Kidney epithelial cell (primary cell): ENCODE results near the gene ZWILCH. TPM values are rescaled to one million over a fixed set of nuclear protein-coding genes. Genes with fewer than 3 reads are reported as not detected.

Source experiments
- DNase-seq: peaks from one replicate; pipeline ENCODE4 v3.0.0-alpha.2; 2010; ENCODE audit warnings: low read depth
- H3K27me3 ChIP-seq: 2 replicates; pipeline ENCODE4 v1.6.0; 2011; ENCODE audit warnings: low read length; ENCODE audit not compliant: control insufficient read depth, insufficient read depth
- H3K36me3 ChIP-seq: 2 replicates; pipeline ENCODE4 v1.5.1; 2011; ENCODE audit warnings: low read length; ENCODE audit not compliant: control insufficient read depth, insufficient read depth
- H3K4me3 ChIP-seq: 2 replicates; pipeline ENCODE4 v1.5.1; 2011; ENCODE audit warnings: low read depth, mild to moderate bottlenecking, control low read depth, low read length
- total RNA-seq: library from RNA; depleted of rRNA; stranded (reverse); fragments of >200 nt; gene quantifications from 2 replicates; pipeline ENCODE4 v1.2.3, GENCODE V29; 2015
- TF ChIP-seq, protein P1 (sequence below): IDR thresholded peaks from 2 replicates; pipeline ENCODE4 v1.5.1; 2011; ENCODE audit warnings: mild to moderate bottlenecking, moderate library complexity, low read length, control low read depth, inconsistent platforms; ENCODE audit not compliant: insufficient read depth, poor library complexity, severe bottlenecking

ZWILCH gene
- total RNA-seq, 1 donor from 2014 or later = 11.6 TPM

- Histone ChIP-seq H3K36me3 (no peaks in the 10 kb centered on the region), H3K4me3 (peak overlapping the region; percentile 90), H3K27me3 (no peaks in the 10 kb centered on the region)
- TF ChIP-seq, protein P1, sequence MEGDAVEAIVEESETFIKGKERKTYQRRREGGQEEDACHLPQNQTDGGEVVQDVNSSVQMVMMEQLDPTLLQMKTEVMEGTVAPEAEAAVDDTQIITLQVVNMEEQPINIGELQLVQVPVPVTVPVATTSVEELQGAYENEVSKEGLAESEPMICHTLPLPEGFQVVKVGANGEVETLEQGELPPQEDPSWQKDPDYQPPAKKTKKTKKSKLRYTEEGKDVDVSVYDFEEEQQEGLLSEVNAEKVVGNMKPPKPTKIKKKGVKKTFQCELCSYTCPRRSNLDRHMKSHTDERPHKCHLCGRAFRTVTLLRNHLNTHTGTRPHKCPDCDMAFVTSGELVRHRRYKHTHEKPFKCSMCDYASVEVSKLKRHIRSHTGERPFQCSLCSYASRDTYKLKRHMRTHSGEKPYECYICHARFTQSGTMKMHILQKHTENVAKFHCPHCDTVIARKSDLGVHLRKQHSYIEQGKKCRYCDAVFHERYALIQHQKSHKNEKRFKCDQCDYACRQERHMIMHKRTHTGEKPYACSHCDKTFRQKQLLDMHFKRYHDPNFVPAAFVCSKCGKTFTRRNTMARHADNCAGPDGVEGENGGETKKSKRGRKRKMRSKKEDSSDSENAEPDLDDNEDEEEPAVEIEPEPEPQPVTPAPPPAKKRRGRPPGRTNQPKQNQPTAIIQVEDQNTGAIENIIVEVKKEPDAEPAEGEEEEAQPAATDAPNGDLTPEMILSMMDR = no peak
- DNase-seq = no peak
These were observed 295 bp downstream of the ZWILCH start for GRCh38 chr15:66505430-66505811.

GRCh38 chr15:66505818-66506217 is 692 bp downstream of the ZWILCH start:
- TF ChIP-seq, protein P1 = no peak

DNA sequence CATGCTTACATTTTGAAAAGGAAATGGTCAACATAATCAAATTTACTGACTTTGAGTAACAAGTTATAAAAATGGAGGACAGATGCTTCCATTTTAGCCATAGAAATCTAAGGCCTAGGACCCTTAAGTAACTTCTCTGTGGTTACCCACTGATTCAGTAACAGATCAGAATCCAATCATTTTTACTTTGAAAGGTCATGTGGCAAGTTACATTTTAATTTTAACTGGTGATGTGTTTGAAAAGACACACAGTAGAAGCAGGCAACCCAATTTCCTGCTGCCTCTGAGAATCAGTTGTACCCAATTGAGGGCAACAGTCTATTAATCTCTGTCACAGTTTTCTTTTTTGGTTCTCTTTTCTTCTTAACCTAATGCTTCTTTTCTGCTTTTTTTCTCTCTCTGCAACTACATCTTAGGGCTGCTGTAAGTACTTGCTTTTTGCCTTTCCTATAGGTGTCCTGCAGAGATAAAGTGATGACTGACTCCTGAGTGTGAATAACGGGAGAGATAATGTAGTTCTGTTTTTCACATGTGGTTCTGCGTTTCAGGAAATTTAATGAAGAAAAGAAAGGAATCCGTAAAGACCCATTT is 3.3 kb downstream of the ZWILCH start:
- DNase-seq = no peak

More at GRCh38 chr15:66505818-66506217, 692 bp downstream of the ZWILCH start:
- Histone ChIP-seq H3K27me3 (no peaks in the 10 kb centered on the region), H3K36me3 (no peaks in the 10 kb centered on the region), H3K4me3 (peak overlapping the region; percentile 90)
- DNase-seq = no peak

DNA sequence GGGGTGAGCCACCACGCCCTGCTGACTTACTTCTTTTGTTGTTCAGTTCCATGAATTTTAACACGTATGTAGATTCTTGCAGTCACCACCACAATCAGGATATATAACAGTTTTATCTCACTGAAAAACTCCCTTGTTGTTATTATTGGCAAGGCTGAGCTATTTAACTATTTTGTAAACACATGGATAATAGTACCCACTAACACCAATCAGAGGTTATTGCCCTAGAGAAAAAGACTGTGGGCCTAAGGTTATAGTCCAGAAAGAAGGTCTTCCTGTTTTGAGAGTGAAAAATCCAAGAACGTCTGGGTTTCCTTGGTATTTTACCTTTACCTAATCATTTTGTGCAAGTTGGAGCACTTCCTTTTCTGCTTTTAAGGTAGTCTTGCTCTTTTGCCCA is 9.5 kb downstream of the ZWILCH start:
- Histone ChIP-seq H3K4me3 (no peak overlapping the region), H3K27me3 (no peaks in the 10 kb centered on the region), H3K36me3 (no peaks in the 10 kb centered on the region)
- DNase-seq = no peak
- TF ChIP-seq, protein P1 = no peak

More for the DNA sequence above, 3.3 kb downstream of the ZWILCH start:
- Histone ChIP-seq H3K4me3 (no peak overlapping the region), H3K27me3 (no peaks in the 10 kb centered on the region), H3K36me3 (no peaks in the 10 kb centered on the region)
- TF ChIP-seq, protein P1 = no peak

DNA sequence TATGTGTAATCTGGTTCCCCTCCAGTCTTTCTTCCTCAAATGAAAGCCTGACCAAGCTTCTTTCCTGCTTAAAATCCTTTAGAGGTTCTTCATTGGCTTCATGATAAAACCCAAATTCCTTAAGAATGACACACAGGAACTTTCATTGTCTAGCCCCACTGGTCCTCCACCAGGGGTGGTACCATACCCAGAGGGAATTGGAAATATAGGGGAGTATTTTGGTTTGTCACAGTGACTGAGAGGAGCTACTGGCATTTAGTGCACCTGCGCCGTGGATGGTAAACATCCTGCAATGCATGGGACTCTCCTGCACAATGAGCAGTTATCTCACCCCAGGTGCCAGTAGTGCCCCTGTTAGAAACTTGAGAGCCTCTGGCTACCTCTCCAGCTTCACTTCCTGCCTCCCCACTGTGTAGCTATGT is 10.8 kb downstream of the ZWILCH start:
- TF ChIP-seq, protein P1 = no peak

GRCh38 chr15:66523926-66524325 is 18.8 kb downstream of the ZWILCH start:
- no peak overlapping the region for H3K4me3 ChIP-seq
- no peaks in the 10 kb centered on the region for H3K36me3 ChIP-seq
- TF ChIP-seq, protein P1 = no peak
- no peak for DNase-seq
- H3K27me3 ChIP-seq = no peaks in the 10 kb centered on the region

More for the DNA sequence above, 10.8 kb downstream of the ZWILCH start:
- Histone ChIP-seq H3K27me3 (no peaks in the 10 kb centered on the region), H3K4me3 (no peak overlapping the region), H3K36me3 (no peaks in the 10 kb centered on the region)
- DNase-seq = no peak
